ENCODE results near the gene GAB3.

GRCh38 chrX:154648931-154649330 is 101.9 kb downstream of the GAB3 start:
- TF ChIP-seq GATA2 (IDR thresholded peaks at IDR 0.05; ENCODE audit: low read depth, low read length), result no peak
- no peak for TF ChIP-seq GATA3 (IDR thresholded peaks at IDR 0.05; ENCODE audit: low read depth, low read length)

Data from SH-SY5Y (cell line).